ENCODE measurements around the gene IKZF5.

DNA sequence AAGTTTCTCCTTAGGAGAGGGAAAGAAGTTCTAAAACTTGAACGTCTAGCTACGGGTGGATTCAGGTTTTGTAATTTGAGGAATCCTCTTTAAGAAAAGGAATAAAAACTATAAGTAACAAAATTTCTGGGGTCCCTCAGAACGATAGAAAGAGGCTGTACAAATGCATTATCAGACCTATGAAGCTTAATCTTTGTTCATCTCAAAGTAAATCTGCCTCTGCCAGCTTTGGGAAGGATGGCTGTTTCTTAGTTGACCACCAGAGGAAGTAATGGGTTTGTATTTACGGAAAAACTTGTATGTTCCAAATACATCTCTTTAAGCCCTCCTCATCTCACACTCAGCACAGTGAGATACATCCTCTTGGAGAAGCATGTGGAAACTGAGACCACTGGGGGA, 27.5 kb downstream of the IKZF5 start:
- TF ChIP-seq, protein P1, sequence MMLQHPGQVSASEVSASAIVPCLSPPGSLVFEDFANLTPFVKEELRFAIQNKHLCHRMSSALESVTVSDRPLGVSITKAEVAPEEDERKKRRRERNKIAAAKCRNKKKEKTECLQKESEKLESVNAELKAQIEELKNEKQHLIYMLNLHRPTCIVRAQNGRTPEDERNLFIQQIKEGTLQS (IDR thresholded peaks at IDR 0.05) = no peak
- TF ChIP-seq, protein P2, sequence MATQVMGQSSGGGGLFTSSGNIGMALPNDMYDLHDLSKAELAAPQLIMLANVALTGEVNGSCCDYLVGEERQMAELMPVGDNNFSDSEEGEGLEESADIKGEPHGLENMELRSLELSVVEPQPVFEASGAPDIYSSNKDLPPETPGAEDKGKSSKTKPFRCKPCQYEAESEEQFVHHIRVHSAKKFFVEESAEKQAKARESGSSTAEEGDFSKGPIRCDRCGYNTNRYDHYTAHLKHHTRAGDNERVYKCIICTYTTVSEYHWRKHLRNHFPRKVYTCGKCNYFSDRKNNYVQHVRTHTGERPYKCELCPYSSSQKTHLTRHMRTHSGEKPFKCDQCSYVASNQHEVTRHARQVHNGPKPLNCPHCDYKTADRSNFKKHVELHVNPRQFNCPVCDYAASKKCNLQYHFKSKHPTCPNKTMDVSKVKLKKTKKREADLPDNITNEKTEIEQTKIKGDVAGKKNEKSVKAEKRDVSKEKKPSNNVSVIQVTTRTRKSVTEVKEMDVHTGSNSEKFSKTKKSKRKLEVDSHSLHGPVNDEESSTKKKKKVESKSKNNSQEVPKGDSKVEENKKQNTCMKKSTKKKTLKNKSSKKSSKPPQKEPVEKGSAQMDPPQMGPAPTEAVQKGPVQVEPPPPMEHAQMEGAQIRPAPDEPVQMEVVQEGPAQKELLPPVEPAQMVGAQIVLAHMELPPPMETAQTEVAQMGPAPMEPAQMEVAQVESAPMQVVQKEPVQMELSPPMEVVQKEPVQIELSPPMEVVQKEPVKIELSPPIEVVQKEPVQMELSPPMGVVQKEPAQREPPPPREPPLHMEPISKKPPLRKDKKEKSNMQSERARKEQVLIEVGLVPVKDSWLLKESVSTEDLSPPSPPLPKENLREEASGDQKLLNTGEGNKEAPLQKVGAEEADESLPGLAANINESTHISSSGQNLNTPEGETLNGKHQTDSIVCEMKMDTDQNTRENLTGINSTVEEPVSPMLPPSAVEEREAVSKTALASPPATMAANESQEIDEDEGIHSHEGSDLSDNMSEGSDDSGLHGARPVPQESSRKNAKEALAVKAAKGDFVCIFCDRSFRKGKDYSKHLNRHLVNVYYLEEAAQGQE (IDR thresholded peaks at IDR 0.05) = no peak
- TF ChIP-seq, protein P3, sequence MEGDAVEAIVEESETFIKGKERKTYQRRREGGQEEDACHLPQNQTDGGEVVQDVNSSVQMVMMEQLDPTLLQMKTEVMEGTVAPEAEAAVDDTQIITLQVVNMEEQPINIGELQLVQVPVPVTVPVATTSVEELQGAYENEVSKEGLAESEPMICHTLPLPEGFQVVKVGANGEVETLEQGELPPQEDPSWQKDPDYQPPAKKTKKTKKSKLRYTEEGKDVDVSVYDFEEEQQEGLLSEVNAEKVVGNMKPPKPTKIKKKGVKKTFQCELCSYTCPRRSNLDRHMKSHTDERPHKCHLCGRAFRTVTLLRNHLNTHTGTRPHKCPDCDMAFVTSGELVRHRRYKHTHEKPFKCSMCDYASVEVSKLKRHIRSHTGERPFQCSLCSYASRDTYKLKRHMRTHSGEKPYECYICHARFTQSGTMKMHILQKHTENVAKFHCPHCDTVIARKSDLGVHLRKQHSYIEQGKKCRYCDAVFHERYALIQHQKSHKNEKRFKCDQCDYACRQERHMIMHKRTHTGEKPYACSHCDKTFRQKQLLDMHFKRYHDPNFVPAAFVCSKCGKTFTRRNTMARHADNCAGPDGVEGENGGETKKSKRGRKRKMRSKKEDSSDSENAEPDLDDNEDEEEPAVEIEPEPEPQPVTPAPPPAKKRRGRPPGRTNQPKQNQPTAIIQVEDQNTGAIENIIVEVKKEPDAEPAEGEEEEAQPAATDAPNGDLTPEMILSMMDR (IDR thresholded peaks at IDR 0.05; ENCODE audit: low read depth, low read length, missing input control) = peak; percentile 31
- TF ChIP-seq RAD21 (IDR thresholded peaks at IDR 0.05) (peak; percentile 37 to 71), FOXA2 (IDR thresholded peaks at IDR 0.05) (no peak), SP1 (IDR thresholded peaks at IDR 0.05) (no peak), EGR1 (IDR thresholded peaks at IDR 0.05; ENCODE audit: low read depth in 2 of 2) (no peak), TAF1 (conservative IDR thresholded peaks at IDR 0.05) (no peak), JUND (IDR thresholded peaks at IDR 0.05) (no peak), HNF4G (IDR thresholded peaks at IDR 0.05) (no peak), RXRA (IDR thresholded peaks at IDR 0.05) (no peak)
- TF ChIP-seq, protein P4, sequence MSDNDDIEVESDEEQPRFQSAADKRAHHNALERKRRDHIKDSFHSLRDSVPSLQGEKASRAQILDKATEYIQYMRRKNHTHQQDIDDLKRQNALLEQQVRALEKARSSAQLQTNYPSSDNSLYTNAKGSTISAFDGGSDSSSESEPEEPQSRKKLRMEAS (IDR thresholded peaks at IDR 0.05) = no peak

Data from liver (tissue), 3 donors.